Peyer's patch (tissue), 4 donors: Measurements from ENCODE around the gene TMEM147.

Experiments
- CTCF ChIP-seq, 6 experiments: fragments of 450-650 bp in 4 of 6; fragments of 200-600 bp in 2 of 6; sonication (generic) in 1 of 6; IDR thresholded peaks; one replicate each; pipeline ENCODE4 v1.5.1; 2017 to 2019; ENCODE audit warnings: antibody characterized with exemption in 6 of 6, mild to moderate bottlenecking in 3 of 6, moderate library complexity in 1 of 6
- POLR2A ChIP-seq, 2 donors: fragments of 450-650 bp; IDR thresholded peaks; one replicate each; pipeline ENCODE4 v1.5.1; 2017; ENCODE audit warnings: antibody characterized with exemption in 2 of 2, mild to moderate bottlenecking in 2 of 2, moderate library complexity in 2 of 2

DNA sequence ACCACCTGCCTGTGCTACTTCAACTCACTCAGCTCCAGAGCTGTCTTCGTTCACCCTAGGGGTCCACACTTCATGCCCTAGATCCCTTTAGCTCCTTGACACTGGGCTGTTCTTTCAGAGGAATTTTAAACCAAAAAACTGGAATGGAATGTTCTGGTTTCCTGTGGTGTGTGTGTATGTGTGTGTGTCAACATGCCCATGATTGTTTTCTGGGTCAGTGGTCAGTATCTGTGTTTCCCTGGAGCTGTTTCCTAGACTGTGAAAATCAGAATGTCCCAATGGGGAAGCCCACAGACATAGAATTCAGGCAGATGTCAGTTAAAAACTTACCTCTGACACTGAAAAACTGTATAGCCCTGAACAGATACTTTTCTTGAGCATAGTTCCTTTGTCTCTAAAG lies 41.9 kb downstream of the TMEM147 start:
- no peak for TF ChIP-seq CTCF (IDR thresholded peaks at IDR 0.05)
- no peak for TF ChIP-seq POLR2A (IDR thresholded peaks at IDR 0.05)
